Uterus (tissue), 4 donors: ENCODE data around the gene HTR1B. TPM values are rescaled to one million over a fixed set of nuclear protein-coding genes. Genes with fewer than 3 reads are reported as not detected.
A peak's percentile ranks its signal among the peaks of the same experiment; 100 is the strongest.

ENCODE experiments used
- DNase-seq, 2 donors: peaks; one replicate each; pipeline ENCODE4 v3.0.0-alpha.2; 2019 to 2020
- H3K27ac ChIP-seq, 2 donors: fragments of 200-600 bp; sonication (generic); 1 replicate in 1 of 2; 2 replicates in 1 of 2; pipeline ENCODE4 v1.5.1; 2016 to 2018
- H3K27me3 ChIP-seq, 2 donors: fragments of 200-600 bp; sonication (generic); one replicate each; pipeline ENCODE4 v1.5.1; 2018 to 2019; ENCODE audit warnings: control low read depth in 1 of 2
- H3K36me3 ChIP-seq, 2 donors: fragments of 200-600 bp; sonication (generic); one replicate each; pipeline ENCODE4 v1.5.1; 2019; ENCODE audit warnings: control low read depth in 1 of 2
- H3K4me1 ChIP-seq, 2 donors: fragments of 200-600 bp; sonication (generic); one replicate each; pipeline ENCODE4 v1.5.1; 2018 to 2019; ENCODE audit warnings: control low read depth in 1 of 2
- H3K4me3 ChIP-seq, 2 donors: fragments of 200-600 bp; sonication (generic); 1 replicate in 1 of 2; 2 replicates in 1 of 2; pipeline ENCODE4 v1.5.1; 2018 to 2019; ENCODE audit warnings: mild to moderate bottlenecking in 1 of 2
- H3K9me3 ChIP-seq, 2 donors: fragments of 200-600 bp; sonication (generic); one replicate each; pipeline ENCODE4 v1.5.1; 2019; ENCODE audit warnings: control low read depth in 1 of 2
- CTCF ChIP-seq, 4 experiments: fragments of 200-600 bp in 2 of 4; fragments of 450-650 bp in 2 of 4; sonication (generic) in 2 of 4; IDR thresholded peaks; one replicate each; pipeline ENCODE4 v1.5.1; 2016 to 2019; ENCODE audit warnings: antibody characterized with exemption in 4 of 4, mild to moderate bottlenecking in 2 of 4, moderate library complexity in 1 of 4
- POLR2A ChIP-seq, 2 donors: fragments of 450-650 bp; IDR thresholded peaks; one replicate each; pipeline ENCODE4 v1.6.1; 2016; ENCODE audit warnings: antibody characterized with exemption in 2 of 2, mild to moderate bottlenecking in 1 of 2, moderate library complexity in 1 of 2
- intact Hi-C: fragments of 100-400 bp; cut with DNase I; formaldehyde crosslinking; loops from one replicate; pipeline ENCODE4 v1.15.1; 2023; ENCODE audit warnings: low total_unique reads
- total RNA-seq, 4 donors: library from RNA; depleted of rRNA in 3 of 4; stranded (reverse); fragments of >200 nt in 3 of 4; gene quantifications; one replicate each; pipeline versions ENCODE4 v1.1.0 to v1.2.4, GENCODE V29; 2014 to 2023
- donor health status: DM: yes; HTN: yes; CAD: no.

Gene HTR1B
- total RNA-seq, 4 donors from 2014 or later, result 0.55 to 1.1 TPM; not detected in 2

GRCh38 chr6:77468939-77469338, 5.6 kb upstream of the HTR1B start:
- Histone ChIP-seq H3K4me3 (no peak overlapping the region), H3K4me1 (no peaks in the 10 kb centered on the region), H3K9me3 (no peaks in the 10 kb centered on the region), H3K27ac (no peak overlapping the region), H3K27me3 (no peaks in the 10 kb centered on the region), H3K36me3 (no peaks in the 10 kb centered on the region)
- intact Hi-C loops, result no loop called here
- TF ChIP-seq CTCF (IDR thresholded peaks at IDR 0.05) (no peak), POLR2A (IDR thresholded peaks at IDR 0.05) (no peak)
- no peak for DNase-seq

- no peaks in the 10 kb centered on the region for H3K36me3 ChIP-seq
- no peaks in the 10 kb centered on the region for H3K9me3 ChIP-seq
- peak overlapping the region; percentile 31 to 34 for H3K4me3 ChIP-seq
- TF ChIP-seq CTCF (IDR thresholded peaks at IDR 0.05), result no peak
- TF ChIP-seq POLR2A (IDR thresholded peaks at IDR 0.05), result no peak
- peaks cover 5 to 7% of the 10 kb centered on the region in 2 donors for H3K27me3 ChIP-seq
- no peak overlapping the region for H3K27ac ChIP-seq
- H3K4me1 ChIP-seq, result no peaks in the 10 kb centered on the region
- no peak for DNase-seq
- intact Hi-C loops, result no loop called here
Measured at GRCh38 chr6:77466451-77467437, 3.5 kb upstream of the HTR1B start.

GRCh38 chr6:77466055-77466450, 2.8 kb upstream of the HTR1B start:
- DNase-seq, result peak in 1 of 2 donors; percentile 14
- intact Hi-C loops, result no loop called here
- Histone ChIP-seq H3K9me3 (no peaks in the 10 kb centered on the region), H3K36me3 (no peaks in the 10 kb centered on the region), H3K27me3 (peaks cover 5 to 7% of the 10 kb centered on the region in 2 donors), H3K27ac (no peak overlapping the region), H3K4me1 (no peaks in the 10 kb centered on the region), H3K4me3 (peak overlapping the region; percentile 31 to 34)
- TF ChIP-seq CTCF (IDR thresholded peaks at IDR 0.05), result peak; percentile 12 to 25 (median 18)
- TF ChIP-seq POLR2A (IDR thresholded peaks at IDR 0.05), result no peak

GRCh38 chr6:77464495-77464867, 1.2 kb upstream of the HTR1B start:
- no peaks in the 10 kb centered on the region for H3K4me1 ChIP-seq
- H3K36me3 ChIP-seq, result no peaks in the 10 kb centered on the region
- TF ChIP-seq CTCF (IDR thresholded peaks at IDR 0.05), result no peak
- no peak for TF ChIP-seq POLR2A (IDR thresholded peaks at IDR 0.05)
- DNase-seq, result no peak
- H3K9me3 ChIP-seq, result no peaks in the 10 kb centered on the region
- H3K27ac ChIP-seq, result no peak overlapping the region
- H3K4me3 ChIP-seq, result peak overlapping the region; percentile 1 to 20
- peaks cover 5 to 7% of the 10 kb centered on the region in 2 donors for H3K27me3 ChIP-seq
- intact Hi-C loops, result no loop called here

- Histone ChIP-seq H3K4me3 (peak overlapping the region; percentile 1 to 20), H3K27me3 (peaks cover 5 to 7% of the 10 kb centered on the region in 2 donors), H3K4me1 (no peaks in the 10 kb centered on the region), H3K27ac (no peak overlapping the region), H3K36me3 (no peaks in the 10 kb centered on the region), H3K9me3 (no peaks in the 10 kb centered on the region)
- TF ChIP-seq CTCF (IDR thresholded peaks at IDR 0.05) (no peak), POLR2A (IDR thresholded peaks at IDR 0.05) (no peak)
- intact Hi-C loops, result no loop called here
- no peak for DNase-seq
Measured at GRCh38 chr6:77463861-77464494, 687 bp upstream of the HTR1B start.
